ENCODE measurements around the gene TUBG1. TPM values are rescaled to one million over a fixed set of nuclear protein-coding genes. Genes with fewer than 3 reads are reported as not detected.
A peak's percentile ranks its signal among the peaks of the same experiment; 100 is the strongest.

The TUBG1 gene
- total and polyA plus RNA-seq, 4 donors, result 12.5 to 51.1 (median 27.1) TPM

GRCh38 chr17:42623271-42623670 is 13.8 kb downstream of the TUBG1 start:
- H3K9ac ChIP-seq (ENCODE audit: low read depth in 1 of 2, low read length in 2 of 2), result no peak overlapping the region
- H3K36me3 ChIP-seq (ENCODE audit: control insufficient read depth in 4 of 4, insufficient read depth in 3 of 4, low read depth in 1 of 4, low read length in 3 of 4), result no peaks in the 10 kb centered on the region
- no peaks in the 10 kb centered on the region for H3K27me3 ChIP-seq (ENCODE audit: control insufficient read depth in 4 of 4, insufficient read depth in 4 of 4, low read length in 3 of 4)
- no peak for TF ChIP-seq CTCF (IDR thresholded peaks at IDR 0.05; ENCODE audit: low read depth, low read length, missing input control)
- no peak overlapping the region for H3K27ac ChIP-seq (ENCODE audit: low read depth in 1 of 2, low read length in 2 of 2)
- peaks cover 0 to 10% (median 8%) of the 10 kb centered on the region in 4 donors for H3K4me1 ChIP-seq (ENCODE audit: control insufficient read depth in 4 of 4, insufficient read depth in 4 of 4, low read length in 3 of 4)
- H3K9me3 ChIP-seq (ENCODE audit: control insufficient read depth in 4 of 4, low read length in 3 of 4), result no peaks in the 10 kb centered on the region
- 95% methylated on average over 2 of the region's 2 CpGs for WGBS
- no peak overlapping the region for H3K4me3 ChIP-seq (ENCODE audit: low read depth in 1 of 3, low read length in 3 of 3)
- DNase-seq (ENCODE audit: low spot score), result no peak

GRCh38 chr17:42623732-42624596 is 14.5 kb downstream of the TUBG1 start:
- no peak overlapping the region for H3K4me3 ChIP-seq (ENCODE audit: low read depth in 1 of 3, low read length in 3 of 3)
- TF ChIP-seq MAX (IDR thresholded peaks at IDR 0.05), result no peak
- TF ChIP-seq RAD21 (IDR thresholded peaks at IDR 0.05), result no peak
- no peak for TF ChIP-seq EGR1 (IDR thresholded peaks at IDR 0.05; ENCODE audit: low read depth in 2 of 2)
- TF ChIP-seq TAF1 (conservative IDR thresholded peaks at IDR 0.05), result no peak
- TF ChIP-seq CTCF (IDR thresholded peaks at IDR 0.05; ENCODE audit: low read depth, low read length, missing input control), result no peak
- no peak for TF ChIP-seq RXRA (IDR thresholded peaks at IDR 0.05)
- no peak for TF ChIP-seq YY1 (IDR thresholded peaks at IDR 0.05)
- TF ChIP-seq REST (IDR thresholded peaks at IDR 0.05), result no peak
- no peak for TF ChIP-seq HNF4G (IDR thresholded peaks at IDR 0.05)
- no peak for TF ChIP-seq SP1 (IDR thresholded peaks at IDR 0.05)
- no peak for TF ChIP-seq NR2F2 (IDR thresholded peaks at IDR 0.05)
- no peak for TF ChIP-seq FOXA2 (IDR thresholded peaks at IDR 0.05)
- TF ChIP-seq HNF4A (conservative IDR thresholded peaks at IDR 0.05), result no peak
- TF ChIP-seq ATF3 (IDR thresholded peaks at IDR 0.05), result no peak
- no peak for TF ChIP-seq GABPA (IDR thresholded peaks at IDR 0.05 in 1 of 2, conservative IDR thresholded peaks at IDR 0.05 in 1 of 2)
- TF ChIP-seq FOXA1 (IDR thresholded peaks at IDR 0.05), result no peak
- TF ChIP-seq JUND (IDR thresholded peaks at IDR 0.05), result no peak
- no peak for TF ChIP-seq ZBTB33 (IDR thresholded peaks at IDR 0.05)
- no peaks in the 10 kb centered on the region for H3K36me3 ChIP-seq (ENCODE audit: control insufficient read depth in 4 of 4, insufficient read depth in 3 of 4, low read depth in 1 of 4, low read length in 3 of 4)
- DNase-seq (ENCODE audit: low spot score), result peak; percentile 62
- 90% methylated on average over 7 of the region's 7 CpGs for WGBS
- peaks cover 0 to 3% (median 2%) of the 10 kb centered on the region in 4 donors for H3K4me1 ChIP-seq (ENCODE audit: control insufficient read depth in 4 of 4, insufficient read depth in 4 of 4, low read length in 3 of 4)
- H3K9ac ChIP-seq (ENCODE audit: low read depth in 1 of 2, low read length in 2 of 2), result no peak overlapping the region
- no peak overlapping the region for H3K27ac ChIP-seq (ENCODE audit: low read depth in 1 of 2, low read length in 2 of 2)
- H3K27me3 ChIP-seq (ENCODE audit: control insufficient read depth in 4 of 4, insufficient read depth in 4 of 4, low read length in 3 of 4), result no peaks in the 10 kb centered on the region
- H3K9me3 ChIP-seq (ENCODE audit: control insufficient read depth in 4 of 4, low read length in 3 of 4), result no peaks in the 10 kb centered on the region

Measured in liver (tissue), 9 donors.